ENCODE results near the gene CORO2B.
"Not testable (repeated sequence)": the region's sequence is repeated elsewhere in the genome, so short reads cannot be mapped to it uniquely, and the experiment has no call there.

Gene CORO2B

GRCh38 chr15:68676011-68676605 lies 97.3 kb downstream of the CORO2B start:
- no peak for DNase-seq (ENCODE audit: low read depth in 3 of 3)

GRCh38 chr15:68676926-68677325 lies 98.1 kb downstream of the CORO2B start:
- no peak for DNase-seq (ENCODE audit: low read depth in 3 of 3)

GRCh38 chr15:68677996-68678395 lies 99.2 kb downstream of the CORO2B start:
- no peak for DNase-seq (ENCODE audit: low read depth in 3 of 3)

GRCh38 chr15:68678746-68679145 lies 100.0 kb downstream of the CORO2B start:
- DNase-seq (ENCODE audit: low read depth in 3 of 3): no peak

GRCh38 chr15:68679161-68679560 lies 100.4 kb downstream of the CORO2B start:
- no peak for DNase-seq (ENCODE audit: low read depth in 3 of 3)

- no peak for DNase-seq (ENCODE audit: low read depth in 3 of 3)
These were observed 101.2 kb downstream of the CORO2B start for GRCh38 chr15:68679961-68680371.

GRCh38 chr15:68680756-68681155 lies 102.0 kb downstream of the CORO2B start:
- DNase-seq (ENCODE audit: low read depth in 3 of 3): not testable (repeated sequence)

- DNase-seq (ENCODE audit: low read depth in 3 of 3): no peak
These were observed 103.0 kb downstream of the CORO2B start for GRCh38 chr15:68681836-68682235.

GRCh38 chr15:68682330-68682729 lies 103.5 kb downstream of the CORO2B start:
- DNase-seq (ENCODE audit: low read depth in 3 of 3): no peak

GRCh38 chr15:68683026-68683425 lies 104.2 kb downstream of the CORO2B start:
- DNase-seq (ENCODE audit: low read depth in 3 of 3): no peak

- DNase-seq (ENCODE audit: low read depth in 3 of 3): no peak
These were observed 104.8 kb downstream of the CORO2B start for GRCh38 chr15:68683551-68683950.

- DNase-seq (ENCODE audit: low read depth in 3 of 3): no peak
These were observed 105.7 kb downstream of the CORO2B start for GRCh38 chr15:68684476-68684875.

- no peak for DNase-seq (ENCODE audit: low read depth in 3 of 3)
These were observed 108.4 kb downstream of the CORO2B start for GRCh38 chr15:68687136-68687735.

- DNase-seq (ENCODE audit: low read depth in 3 of 3): no peak
These were observed 112.9 kb downstream of the CORO2B start for GRCh38 chr15:68691705-68692104.

- DNase-seq (ENCODE audit: low read depth in 3 of 3): no peak
These were observed 114.3 kb downstream of the CORO2B start for GRCh38 chr15:68693071-68693470.

- DNase-seq (ENCODE audit: low read depth in 3 of 3): no peak
These were observed 115.3 kb downstream of the CORO2B start for GRCh38 chr15:68694111-68694510.

GRCh38 chr15:68695061-68695595 lies 116.3 kb downstream of the CORO2B start:
- no peak for DNase-seq (ENCODE audit: low read depth in 3 of 3)

- DNase-seq (ENCODE audit: low read depth in 3 of 3): no peak
These were observed 117.9 kb downstream of the CORO2B start for GRCh38 chr15:68696414-68697363.

- no peak for DNase-seq (ENCODE audit: low read depth in 3 of 3)
These were observed 119.2 kb downstream of the CORO2B start for GRCh38 chr15:68697711-68698690.

GRCh38 chr15:68698708-68699107 lies 119.9 kb downstream of the CORO2B start:
- no peak for DNase-seq (ENCODE audit: low read depth in 3 of 3)
